ENCODE data around the gene USP3.
"Not testable (repeated sequence)": the region's sequence is repeated elsewhere in the genome, so short reads cannot be mapped to it uniquely, and the experiment has no call there.

DNA sequence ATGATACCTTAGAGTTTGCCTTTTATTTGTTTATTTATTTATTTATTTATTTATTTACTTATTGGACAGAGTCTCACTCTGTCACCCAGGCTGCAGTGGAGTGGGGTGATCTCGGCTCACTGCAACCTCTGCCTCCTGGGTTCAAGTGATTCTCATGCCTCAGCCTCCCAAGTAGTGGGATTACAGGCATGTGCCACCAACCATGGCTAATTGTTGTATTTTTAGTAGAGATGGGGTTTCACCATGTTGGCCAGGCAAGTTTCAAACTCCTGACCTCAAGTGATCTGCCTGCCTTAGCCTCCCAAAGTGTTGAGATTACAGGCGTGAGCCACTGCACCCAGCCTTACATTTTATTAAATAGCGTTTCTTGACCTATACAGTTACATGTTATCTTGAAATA lies 30.5 kb downstream of the USP3 start:
- not testable (repeated sequence) for TF ChIP-seq ZNF343 (CRISPR knock-in tag; IDR thresholded peaks at IDR 0.05); GABPA (IDR thresholded peaks at IDR 0.05; ENCODE audit: low read depth, low read length); GABPA (CRISPR knock-in tag; IDR thresholded peaks at IDR 0.05; ENCODE audit: low read depth); MTF1 (CRISPR knock-in tag; IDR thresholded peaks at IDR 0.05); BRCA1 (CRISPR knock-in tag; IDR thresholded peaks at IDR 0.05); ATF1 (CRISPR knock-in tag; IDR thresholded peaks at IDR 0.05); SMARCE1 (IDR thresholded peaks at IDR 0.05; ENCODE audit: borderline replicate concordance); LCORL (IDR thresholded peaks at IDR 0.05); LCORL (CRISPR knock-in tag; IDR thresholded peaks at IDR 0.05); ZNF292 (CRISPR knock-in tag; IDR thresholded peaks at IDR 0.05; ENCODE audit: borderline replicate concordance, low read depth)
- TF ChIP-seq, protein P1, sequence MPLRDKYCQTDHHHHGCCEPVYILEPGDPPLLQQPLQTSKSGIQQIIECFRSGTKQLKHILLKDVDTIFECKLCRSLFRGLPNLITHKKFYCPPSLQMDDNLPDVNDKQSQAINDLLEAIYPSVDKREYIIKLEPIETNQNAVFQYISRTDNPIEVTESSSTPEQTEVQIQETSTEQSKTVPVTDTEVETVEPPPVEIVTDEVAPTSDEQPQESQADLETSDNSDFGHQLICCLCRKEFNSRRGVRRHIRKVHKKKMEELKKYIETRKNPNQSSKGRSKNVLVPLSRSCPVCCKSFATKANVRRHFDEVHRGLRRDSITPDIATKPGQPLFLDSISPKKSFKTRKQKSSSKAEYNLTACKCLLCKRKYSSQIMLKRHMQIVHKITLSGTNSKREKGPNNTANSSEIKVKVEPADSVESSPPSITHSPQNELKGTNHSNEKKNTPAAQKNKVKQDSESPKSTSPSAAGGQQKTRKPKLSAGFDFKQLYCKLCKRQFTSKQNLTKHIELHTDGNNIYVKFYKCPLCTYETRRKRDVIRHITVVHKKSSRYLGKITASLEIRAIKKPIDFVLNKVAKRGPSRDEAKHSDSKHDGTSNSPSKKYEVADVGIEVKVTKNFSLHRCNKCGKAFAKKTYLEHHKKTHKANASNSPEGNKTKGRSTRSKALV (CRISPR knock-in tag; IDR thresholded peaks at IDR 0.05) = not testable (repeated sequence)

Measured in HepG2 (cell line).